ENCODE measurements around the gene KANK2.

Gene KANK2

GRCh38 chr19:11234486-11235075, 37.2 kb upstream of the KANK2 start:
- DNase-seq (ENCODE audit: low read depth): no peak
- TF ChIP-seq CTCF (IDR thresholded peaks at IDR 0.05; ENCODE audit: low read depth, low read length, missing control alignments): no peak
- no peak overlapping the region for H3K4me3 ChIP-seq (ENCODE audit: low read depth, low read length)

DNA sequence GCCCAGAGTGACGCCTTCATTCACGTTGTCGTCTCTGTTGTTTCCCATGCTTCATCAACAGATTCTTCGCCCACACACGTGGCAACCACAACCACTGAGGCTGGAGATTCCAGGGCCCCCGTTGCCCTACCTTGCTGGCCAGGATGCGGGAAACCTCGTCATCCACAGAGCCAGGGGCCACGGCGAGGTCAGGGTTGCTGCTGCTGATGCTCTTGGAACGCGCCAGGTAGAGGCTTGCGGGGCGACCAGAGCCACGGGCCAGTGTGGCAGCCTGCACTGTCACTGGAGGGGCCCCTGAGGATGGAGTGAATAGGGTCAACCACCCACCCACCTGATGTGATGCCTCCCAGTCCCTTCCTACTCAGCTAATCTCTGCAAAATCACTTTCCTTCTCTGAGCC, 35.7 kb upstream of the KANK2 start:
- no peak for DNase-seq (ENCODE audit: low read depth)
- no peak for TF ChIP-seq CTCF (IDR thresholded peaks at IDR 0.05; ENCODE audit: low read depth, low read length, missing control alignments)
- H3K4me3 ChIP-seq (ENCODE audit: low read depth, low read length): no peak overlapping the region

GRCh38 chr19:11232555-11232954, 35.2 kb upstream of the KANK2 start:
- H3K4me3 ChIP-seq (ENCODE audit: low read depth, low read length): no peak overlapping the region
- TF ChIP-seq CTCF (IDR thresholded peaks at IDR 0.05; ENCODE audit: low read depth, low read length, missing control alignments): no peak
- no peak for DNase-seq (ENCODE audit: low read depth)

GRCh38 chr19:11230621-11231386, 33.5 kb upstream of the KANK2 start:
- no peak overlapping the region for H3K4me3 ChIP-seq (ENCODE audit: low read depth, low read length)
- no peak for TF ChIP-seq CTCF (IDR thresholded peaks at IDR 0.05; ENCODE audit: low read depth, low read length, missing control alignments)
- DNase-seq (ENCODE audit: low read depth): no peak

GRCh38 chr19:11227195-11227886, 30.0 kb upstream of the KANK2 start:
- peak; percentile 29 for TF ChIP-seq CTCF (IDR thresholded peaks at IDR 0.05; ENCODE audit: low read depth, low read length, missing control alignments)
- no peak overlapping the region for H3K4me3 ChIP-seq (ENCODE audit: low read depth, low read length)
- no peak for DNase-seq (ENCODE audit: low read depth)

- no peak for DNase-seq (ENCODE audit: low read depth)
- no peak for TF ChIP-seq CTCF (IDR thresholded peaks at IDR 0.05; ENCODE audit: low read depth, low read length, missing control alignments)
- no peak overlapping the region for H3K4me3 ChIP-seq (ENCODE audit: low read depth, low read length)
Measured at GRCh38 chr19:11226716-11227166, 29.4 kb upstream of the KANK2 start.

Data from GM12864 (cell line).